Osteocyte (in vitro differentiated cells): ENCODE results near the gene TGFB2. TPM values are rescaled to one million over a fixed set of nuclear protein-coding genes. Genes with fewer than 3 reads are reported as not detected.

ENCODE experiments used
- DNase-seq: peaks from one replicate; pipeline ENCODE4 v3.0.0; 2021; ENCODE audit warnings: mixed read lengths; ENCODE audit not compliant: unreplicated experiment; ENCODE audit errors: extremely low spot score
- H3K27ac Mint-ChIP-seq: one replicate; pipeline ENCODE4 v1.8.0; 2021; ENCODE audit warnings: mild to moderate bottlenecking, mixed read lengths; ENCODE audit not compliant: unreplicated experiment
- H3K27me3 Mint-ChIP-seq: one replicate; pipeline ENCODE4 v1.8.0; 2021; ENCODE audit warnings: mixed read lengths; ENCODE audit not compliant: unreplicated experiment
- H3K36me3 Mint-ChIP-seq: one replicate; pipeline ENCODE4 v1.8.0; 2021; ENCODE audit warnings: mixed read lengths; ENCODE audit not compliant: unreplicated experiment
- H3K4me1 Mint-ChIP-seq: one replicate; pipeline ENCODE4 v1.8.0; 2021; ENCODE audit warnings: mixed read lengths; ENCODE audit not compliant: unreplicated experiment
- H3K4me3 Mint-ChIP-seq: one replicate; pipeline ENCODE4 v1.8.0; 2021; ENCODE audit warnings: mild to moderate bottlenecking, moderate library complexity, mixed read lengths; ENCODE audit not compliant: unreplicated experiment
- H3K9me3 Mint-ChIP-seq: one replicate; pipeline ENCODE4 v1.8.0; 2021; ENCODE audit warnings: mixed read lengths; ENCODE audit not compliant: unreplicated experiment
- long read RNA-seq: library from polyadenylated mRNA; unstranded; transcript quantifications from one replicate; pipeline ENCODE4 v2.0.0, GENCODE V29; 2021
- total RNA-seq: library from RNA; stranded (reverse); gene quantifications from 2 replicates; pipeline ENCODE4 v1.2.1, GENCODE V29; 2021
- TF ChIP-seq, protein P1 (sequence below): fragments of 200-600 bp; sonication (generic); IDR thresholded peaks from 2 replicates; pipeline ENCODE4 v1.5.0; 2021; ENCODE audit warnings: antibody characterized with exemption, mild to moderate bottlenecking, moderate library complexity

Gene TGFB2
- total RNA-seq = 175 and 184 TPM in 2 replicates
- long read RNA-seq, full-length matches to known transcripts = 204 of 259 reads
- long read RNA-seq, partial matches to known transcripts = 26 of 259 reads
- long read RNA-seq, other reads (novel, unspliced or antisense) = 29 of 259 reads

DNA sequence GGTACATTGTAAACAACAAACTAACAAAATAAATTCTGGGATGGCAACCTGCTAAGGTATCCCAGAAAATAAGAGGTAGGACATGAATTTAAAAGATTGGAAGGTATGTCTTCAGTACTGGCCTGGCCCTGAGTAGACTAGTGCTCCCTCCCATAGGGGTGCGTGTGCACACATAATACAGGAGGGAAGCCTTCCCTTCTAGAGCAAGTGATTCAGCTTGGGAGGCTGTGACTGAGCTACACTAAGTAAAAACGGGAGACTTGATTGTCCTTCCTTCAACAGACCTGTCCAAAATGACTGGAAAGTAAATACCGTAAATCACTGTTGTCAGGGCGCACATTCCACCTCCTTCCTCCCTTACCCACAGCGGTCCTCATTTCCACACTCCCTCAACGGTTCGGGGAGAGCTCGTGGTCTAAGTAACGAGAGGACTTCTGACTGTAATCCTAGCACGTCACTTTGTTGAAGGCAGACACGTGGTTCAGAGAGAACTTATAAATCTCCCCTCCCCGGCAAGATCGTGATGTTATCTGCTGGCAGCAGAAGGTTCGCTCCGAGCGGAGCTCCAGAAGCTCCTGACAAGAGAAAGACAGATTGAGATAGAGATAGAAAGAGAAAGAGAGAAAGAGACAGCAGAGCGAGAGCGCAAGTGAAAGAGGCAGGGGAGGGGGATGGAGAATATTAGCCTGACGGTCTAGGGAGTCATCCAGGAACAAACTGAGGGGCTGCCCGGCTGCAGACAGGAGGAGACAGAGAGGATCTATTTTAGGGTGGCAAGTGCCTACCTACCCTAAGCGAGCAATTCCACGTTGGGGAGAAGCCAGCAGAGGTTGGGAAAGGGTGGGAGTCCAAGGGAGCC, at the start of gene TGFB2:
TSS of gene TGFB2 (plus strand) at position 523 of the 859 bp plus-strand sequence. CDS start 1,366 bp downstream, outside the sequence.
- peaks cover 24% of the 10 kb centered on the region for H3K4me1 Mint-ChIP-seq
- H3K4me3 Mint-ChIP-seq = no peak within 1 kb of the TSS
- no peak for DNase-seq
- TF ChIP-seq, protein P1, sequence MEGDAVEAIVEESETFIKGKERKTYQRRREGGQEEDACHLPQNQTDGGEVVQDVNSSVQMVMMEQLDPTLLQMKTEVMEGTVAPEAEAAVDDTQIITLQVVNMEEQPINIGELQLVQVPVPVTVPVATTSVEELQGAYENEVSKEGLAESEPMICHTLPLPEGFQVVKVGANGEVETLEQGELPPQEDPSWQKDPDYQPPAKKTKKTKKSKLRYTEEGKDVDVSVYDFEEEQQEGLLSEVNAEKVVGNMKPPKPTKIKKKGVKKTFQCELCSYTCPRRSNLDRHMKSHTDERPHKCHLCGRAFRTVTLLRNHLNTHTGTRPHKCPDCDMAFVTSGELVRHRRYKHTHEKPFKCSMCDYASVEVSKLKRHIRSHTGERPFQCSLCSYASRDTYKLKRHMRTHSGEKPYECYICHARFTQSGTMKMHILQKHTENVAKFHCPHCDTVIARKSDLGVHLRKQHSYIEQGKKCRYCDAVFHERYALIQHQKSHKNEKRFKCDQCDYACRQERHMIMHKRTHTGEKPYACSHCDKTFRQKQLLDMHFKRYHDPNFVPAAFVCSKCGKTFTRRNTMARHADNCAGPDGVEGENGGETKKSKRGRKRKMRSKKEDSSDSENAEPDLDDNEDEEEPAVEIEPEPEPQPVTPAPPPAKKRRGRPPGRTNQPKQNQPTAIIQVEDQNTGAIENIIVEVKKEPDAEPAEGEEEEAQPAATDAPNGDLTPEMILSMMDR = peak; percentile 44
- H3K27me3 Mint-ChIP-seq = no peaks in the 10 kb centered on the region
- no peaks in the 10 kb centered on the region for H3K36me3 Mint-ChIP-seq
- H3K27ac Mint-ChIP-seq = no peak within 1 kb of the TSS
- no peaks in the 10 kb centered on the region for H3K9me3 Mint-ChIP-seq

DNA sequence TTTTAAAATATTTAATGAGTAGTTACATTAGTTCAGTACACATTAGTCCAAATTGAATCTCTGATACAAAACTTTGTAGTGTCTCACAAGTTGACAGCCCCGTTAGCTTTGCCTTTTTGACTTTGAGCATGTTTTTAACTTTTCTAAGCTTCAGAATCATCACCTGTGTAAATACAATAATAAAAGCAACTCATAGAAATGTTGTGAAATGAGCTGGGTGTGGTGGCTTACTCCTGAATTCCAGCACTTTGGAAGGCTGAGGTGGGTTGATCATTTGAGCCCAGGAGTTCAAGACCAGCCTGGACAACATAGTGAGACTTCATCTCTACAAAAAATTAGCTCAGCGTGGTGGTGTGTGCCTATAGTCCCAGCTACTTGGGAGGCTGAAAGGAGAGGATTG, 49.0 kb upstream of the TGFB2 start:
- no peak for DNase-seq
- Mint-ChIP-seq H3K27me3 (no peaks in the 10 kb centered on the region), H3K27ac (no peak overlapping the region), H3K4me3 (no peak overlapping the region), H3K9me3 (no peaks in the 10 kb centered on the region), H3K4me1 (peaks cover 16% of the 10 kb centered on the region), H3K36me3 (peaks cover 1% of the 10 kb centered on the region)
- TF ChIP-seq, protein P1 = no peak

DNA sequence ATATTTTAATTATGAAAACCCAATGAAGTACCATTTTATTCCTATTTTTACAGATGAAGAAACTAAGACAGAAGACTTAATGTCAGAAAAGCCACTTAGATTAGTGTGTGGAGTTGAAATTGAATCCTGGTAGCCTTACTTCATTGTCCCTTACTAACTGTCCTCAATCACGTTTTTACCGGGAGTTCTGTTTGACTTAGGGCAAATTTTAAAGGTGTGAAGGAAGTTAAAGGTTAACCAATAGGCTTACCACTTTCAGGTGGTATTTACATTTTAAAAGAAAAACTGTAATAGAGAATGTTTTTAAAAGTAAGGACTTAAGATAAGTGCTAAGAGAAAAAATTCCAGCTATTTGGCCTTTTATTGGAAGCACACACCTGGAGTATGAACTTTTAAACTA, 47.7 kb upstream of the TGFB2 start:
- H3K27ac Mint-ChIP-seq = no peak overlapping the region
- TF ChIP-seq, protein P1 = no peak
- peaks cover 16% of the 10 kb centered on the region for H3K4me1 Mint-ChIP-seq
- no peak overlapping the region for H3K4me3 Mint-ChIP-seq
- peaks cover 4% of the 10 kb centered on the region for H3K36me3 Mint-ChIP-seq
- H3K9me3 Mint-ChIP-seq = no peaks in the 10 kb centered on the region
- DNase-seq = no peak
- H3K27me3 Mint-ChIP-seq = no peaks in the 10 kb centered on the region

DNA sequence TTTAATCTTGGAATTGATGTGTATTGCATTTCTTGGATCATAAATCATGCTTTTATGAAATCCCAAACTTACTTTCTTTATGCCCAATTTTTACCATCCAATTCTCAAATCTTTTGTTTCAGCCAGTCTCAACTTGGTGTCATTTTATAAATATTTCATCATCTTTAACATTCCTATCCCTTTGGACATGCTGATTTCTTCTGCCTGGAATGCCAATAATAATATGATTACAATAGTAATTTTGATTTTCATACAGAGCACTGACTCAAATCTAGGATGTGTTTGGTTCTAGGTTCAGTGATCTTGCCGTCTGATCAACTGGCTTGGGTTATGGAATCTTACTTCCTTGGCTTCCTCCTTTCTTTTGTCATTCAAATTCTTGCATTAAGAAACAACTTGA, 47.3 kb upstream of the TGFB2 start:
- Mint-ChIP-seq H3K36me3 (peaks cover 5% of the 10 kb centered on the region), H3K4me3 (no peak overlapping the region), H3K27ac (no peak overlapping the region), H3K27me3 (no peaks in the 10 kb centered on the region), H3K4me1 (peaks cover 16% of the 10 kb centered on the region), H3K9me3 (no peaks in the 10 kb centered on the region)
- TF ChIP-seq, protein P1 = no peak
- no peak for DNase-seq

DNA sequence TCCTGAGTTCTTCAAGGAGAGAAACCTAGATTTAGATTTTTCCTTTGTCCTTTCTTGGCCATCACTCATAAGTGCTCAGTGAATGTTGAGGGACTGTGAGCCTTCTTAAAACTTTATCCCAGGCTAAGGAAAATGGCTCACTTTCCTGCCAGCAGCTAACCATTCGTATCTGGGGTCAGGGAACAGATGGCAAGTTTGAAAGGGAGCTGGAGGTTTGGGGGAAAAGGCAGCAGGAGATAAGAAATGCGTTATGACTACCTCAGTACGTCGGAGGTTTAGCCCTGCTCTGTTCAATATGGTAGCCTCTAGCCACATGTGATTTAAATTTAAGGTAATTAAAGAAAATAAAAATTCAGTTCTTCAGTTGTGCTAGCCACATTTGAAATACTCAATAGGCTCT, 46.7 kb upstream of the TGFB2 start:
- DNase-seq = no peak
- Mint-ChIP-seq H3K9me3 (no peaks in the 10 kb centered on the region), H3K27me3 (no peaks in the 10 kb centered on the region), H3K27ac (no peak overlapping the region), H3K4me3 (no peak overlapping the region), H3K4me1 (peaks cover 16% of the 10 kb centered on the region), H3K36me3 (peaks cover 6% of the 10 kb centered on the region)
- TF ChIP-seq, protein P1 = no peak
